Nephron (organoid): ENCODE data around the gene PARD6B.
"Not testable (repeated sequence)": the region's sequence is repeated elsewhere in the genome, so short reads cannot be mapped to it uniquely, and the experiment has no call there.

Experiments used
- H3K27ac Mint-ChIP-seq, 3 experiments: 2 replicates each; pipeline ENCODE4 v1.8.0; 2020; ENCODE audit warnings: mixed read lengths in 3 of 3, mild to moderate bottlenecking in 2 of 3, moderate library complexity in 1 of 3
- H3K27me3 Mint-ChIP-seq: 2 replicates; pipeline ENCODE4 v1.8.0; 2021; ENCODE audit warnings: low read depth, mild to moderate bottlenecking, moderate library complexity, mixed read lengths
- H3K36me3 Mint-ChIP-seq: 2 replicates; pipeline ENCODE4 v1.8.0; 2020; ENCODE audit warnings: low read depth, mixed read lengths
- H3K4me1 Mint-ChIP-seq: 2 replicates; pipeline ENCODE4 v1.8.0; 2020; ENCODE audit warnings: mixed read lengths
- H3K4me3 Mint-ChIP-seq, 3 experiments: 2 replicates each; pipeline ENCODE4 v1.8.0; 2020; ENCODE audit warnings: mild to moderate bottlenecking in 3 of 3, mixed read lengths in 3 of 3, moderate library complexity in 2 of 3
- H3K9me3 Mint-ChIP-seq: 2 replicates; pipeline ENCODE4 v1.8.0; 2020; ENCODE audit warnings: mixed read lengths
- TF ChIP-seq, protein P1 (sequence below), 3 experiments: fragments of 200-600 bp; sonication (generic); IDR thresholded peaks; one replicate each; pipeline ENCODE4 v1.5.0; 2021; ENCODE audit warnings: antibody characterized with exemption in 3 of 3; ENCODE audit not compliant: unreplicated experiment in 3 of 3

Gene PARD6B

GRCh38 chr20:50765674-50766073 is 34.3 kb downstream of the PARD6B start:
- no peaks in the 10 kb centered on the region for H3K27me3 Mint-ChIP-seq

DNA sequence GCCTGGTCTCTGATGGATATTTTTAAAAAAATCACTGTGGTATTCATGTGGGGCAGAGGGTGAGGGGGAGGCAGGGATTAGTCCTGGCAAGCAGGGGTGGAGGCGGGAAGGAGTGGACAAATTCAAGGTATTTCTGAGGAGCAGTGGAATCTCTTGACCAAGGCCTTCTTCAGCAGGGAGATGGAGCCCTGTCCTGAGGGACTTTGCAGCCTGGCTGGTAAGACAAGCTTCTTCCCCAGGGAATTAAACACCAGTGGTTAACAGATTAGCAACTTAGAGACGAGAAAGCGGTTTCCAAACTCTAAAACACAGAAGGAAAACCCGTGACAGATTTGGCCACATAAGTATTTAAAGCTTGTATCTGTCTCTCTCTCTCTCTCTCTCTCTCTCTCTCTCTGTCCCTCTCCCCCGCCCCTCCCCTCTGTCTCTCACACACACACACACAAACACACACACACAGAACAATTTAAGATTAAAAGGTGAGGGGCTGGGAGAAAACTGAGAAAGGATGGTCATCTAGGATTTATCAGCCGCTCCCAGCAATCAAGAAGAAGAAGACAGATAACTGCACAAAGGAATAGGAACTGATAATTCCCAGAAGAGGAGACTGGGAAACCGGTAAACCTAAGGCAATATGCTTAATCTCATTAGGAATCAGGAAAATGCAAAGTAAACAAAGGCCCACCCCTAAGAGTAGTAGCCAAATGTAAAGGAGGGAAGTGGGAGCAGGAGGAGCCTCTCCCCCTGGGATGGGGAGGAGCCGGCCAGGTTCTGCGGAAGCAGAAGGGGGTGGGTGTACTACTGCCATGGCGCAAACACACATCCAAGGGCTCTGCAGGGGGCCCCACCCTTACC is 35.8 kb downstream of the PARD6B start:
- H3K9me3 Mint-ChIP-seq, H3K4me3 Mint-ChIP-seq, H3K27me3 Mint-ChIP-seq, H3K36me3 Mint-ChIP-seq: not testable (repeated sequence)
- H3K4me1 Mint-ChIP-seq: peaks cover 20% of the 10 kb centered on the region
- peak overlapping the region in 2 of 3 experiments; percentile 26 to 71 for H3K27ac Mint-ChIP-seq

More at GRCh38 chr20:50765674-50766073, 34.3 kb downstream of the PARD6B start:
- peaks cover 29% of the 10 kb centered on the region for H3K4me1 Mint-ChIP-seq
- no peak overlapping the region for H3K27ac Mint-ChIP-seq
- H3K9me3 Mint-ChIP-seq: no peaks in the 10 kb centered on the region
- no peaks in the 10 kb centered on the region for H3K36me3 Mint-ChIP-seq
- TF ChIP-seq, protein P1, sequence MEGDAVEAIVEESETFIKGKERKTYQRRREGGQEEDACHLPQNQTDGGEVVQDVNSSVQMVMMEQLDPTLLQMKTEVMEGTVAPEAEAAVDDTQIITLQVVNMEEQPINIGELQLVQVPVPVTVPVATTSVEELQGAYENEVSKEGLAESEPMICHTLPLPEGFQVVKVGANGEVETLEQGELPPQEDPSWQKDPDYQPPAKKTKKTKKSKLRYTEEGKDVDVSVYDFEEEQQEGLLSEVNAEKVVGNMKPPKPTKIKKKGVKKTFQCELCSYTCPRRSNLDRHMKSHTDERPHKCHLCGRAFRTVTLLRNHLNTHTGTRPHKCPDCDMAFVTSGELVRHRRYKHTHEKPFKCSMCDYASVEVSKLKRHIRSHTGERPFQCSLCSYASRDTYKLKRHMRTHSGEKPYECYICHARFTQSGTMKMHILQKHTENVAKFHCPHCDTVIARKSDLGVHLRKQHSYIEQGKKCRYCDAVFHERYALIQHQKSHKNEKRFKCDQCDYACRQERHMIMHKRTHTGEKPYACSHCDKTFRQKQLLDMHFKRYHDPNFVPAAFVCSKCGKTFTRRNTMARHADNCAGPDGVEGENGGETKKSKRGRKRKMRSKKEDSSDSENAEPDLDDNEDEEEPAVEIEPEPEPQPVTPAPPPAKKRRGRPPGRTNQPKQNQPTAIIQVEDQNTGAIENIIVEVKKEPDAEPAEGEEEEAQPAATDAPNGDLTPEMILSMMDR (IDR thresholded peaks at IDR 0.05; ENCODE audit: unreplicated experiment in 3 of 3): no peak
- H3K4me3 Mint-ChIP-seq: no peak overlapping the region

GRCh38 chr20:50768991-50769390 is 37.6 kb downstream of the PARD6B start:
- peaks cover 14% of the 10 kb centered on the region for H3K4me1 Mint-ChIP-seq
- H3K9me3 Mint-ChIP-seq, H3K4me3 Mint-ChIP-seq, H3K36me3 Mint-ChIP-seq, H3K27me3 Mint-ChIP-seq, H3K27ac Mint-ChIP-seq: not testable (repeated sequence)

GRCh38 chr20:50769551-50770085 is 38.2 kb downstream of the PARD6B start:
- H3K36me3 Mint-ChIP-seq, H3K9me3 Mint-ChIP-seq, H3K4me3 Mint-ChIP-seq, H3K27ac Mint-ChIP-seq, H3K27me3 Mint-ChIP-seq: not testable (repeated sequence)
- peaks cover 14% of the 10 kb centered on the region for H3K4me1 Mint-ChIP-seq

GRCh38 chr20:50771419-50772080 is 40.2 kb downstream of the PARD6B start:
- H3K36me3 Mint-ChIP-seq, H3K27me3 Mint-ChIP-seq, H3K4me3 Mint-ChIP-seq, H3K9me3 Mint-ChIP-seq, H3K27ac Mint-ChIP-seq: not testable (repeated sequence)
- H3K4me1 Mint-ChIP-seq: peaks cover 11% of the 10 kb centered on the region

- H3K4me1 Mint-ChIP-seq: peaks cover under 1% of the 10 kb centered on the region
- TF ChIP-seq, protein P1 (IDR thresholded peaks at IDR 0.05; ENCODE audit: unreplicated experiment in 3 of 3): no peak
Measured at GRCh38 chr20:50772420-50773185, 41.2 kb downstream of the PARD6B start.

DNA sequence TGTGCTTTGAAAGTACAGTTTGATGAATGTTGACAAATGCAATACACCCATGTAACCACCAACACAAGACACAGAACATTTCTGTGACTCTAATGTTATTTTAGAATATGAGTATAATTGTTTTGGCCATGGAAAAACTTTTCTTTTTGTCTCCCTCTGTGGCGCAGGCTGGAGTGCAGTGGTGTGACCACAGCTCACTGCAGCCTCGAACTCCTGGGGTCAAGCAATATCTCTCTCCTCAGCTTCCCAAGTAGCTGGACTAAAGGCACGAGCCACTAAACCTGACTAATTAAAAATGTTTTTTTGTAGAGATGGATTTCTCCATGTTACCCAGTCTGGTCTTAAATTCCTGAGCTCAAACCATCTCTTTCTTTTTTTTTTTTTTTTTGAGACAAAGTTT is 43.1 kb downstream of the PARD6B start:
- Mint-ChIP-seq H3K4me1 (no peaks in the 10 kb centered on the region), H3K4me3 (no peak overlapping the region), H3K36me3 (no peaks in the 10 kb centered on the region), H3K9me3 (no peaks in the 10 kb centered on the region), H3K27ac (no peak overlapping the region), H3K27me3 (no peaks in the 10 kb centered on the region)
- TF ChIP-seq, protein P1 (IDR thresholded peaks at IDR 0.05; ENCODE audit: unreplicated experiment in 3 of 3): no peak

More at GRCh38 chr20:50772420-50773185, 41.2 kb downstream of the PARD6B start:
- H3K27ac Mint-ChIP-seq: no peak overlapping the region
- H3K4me3 Mint-ChIP-seq: no peak overlapping the region
- no peaks in the 10 kb centered on the region for H3K27me3 Mint-ChIP-seq
- H3K9me3 Mint-ChIP-seq: no peaks in the 10 kb centered on the region
- H3K36me3 Mint-ChIP-seq: no peaks in the 10 kb centered on the region
